HG03457 (cell line): Measurements from ENCODE around the gene ZNF777.
"Not testable (repeated sequence)": the region's sequence is repeated elsewhere in the genome, so short reads cannot be mapped to it uniquely, and the experiment has no call there.

Experiments
- ATAC-seq: cut with Tn5 transposase; IDR thresholded peaks from one replicate; pipeline ENCODE4 v1.9.1; 2021; ENCODE audit warnings: moderate number of reproducible peaks; ENCODE audit not compliant: unreplicated experiment

ZNF777 gene

DNA sequence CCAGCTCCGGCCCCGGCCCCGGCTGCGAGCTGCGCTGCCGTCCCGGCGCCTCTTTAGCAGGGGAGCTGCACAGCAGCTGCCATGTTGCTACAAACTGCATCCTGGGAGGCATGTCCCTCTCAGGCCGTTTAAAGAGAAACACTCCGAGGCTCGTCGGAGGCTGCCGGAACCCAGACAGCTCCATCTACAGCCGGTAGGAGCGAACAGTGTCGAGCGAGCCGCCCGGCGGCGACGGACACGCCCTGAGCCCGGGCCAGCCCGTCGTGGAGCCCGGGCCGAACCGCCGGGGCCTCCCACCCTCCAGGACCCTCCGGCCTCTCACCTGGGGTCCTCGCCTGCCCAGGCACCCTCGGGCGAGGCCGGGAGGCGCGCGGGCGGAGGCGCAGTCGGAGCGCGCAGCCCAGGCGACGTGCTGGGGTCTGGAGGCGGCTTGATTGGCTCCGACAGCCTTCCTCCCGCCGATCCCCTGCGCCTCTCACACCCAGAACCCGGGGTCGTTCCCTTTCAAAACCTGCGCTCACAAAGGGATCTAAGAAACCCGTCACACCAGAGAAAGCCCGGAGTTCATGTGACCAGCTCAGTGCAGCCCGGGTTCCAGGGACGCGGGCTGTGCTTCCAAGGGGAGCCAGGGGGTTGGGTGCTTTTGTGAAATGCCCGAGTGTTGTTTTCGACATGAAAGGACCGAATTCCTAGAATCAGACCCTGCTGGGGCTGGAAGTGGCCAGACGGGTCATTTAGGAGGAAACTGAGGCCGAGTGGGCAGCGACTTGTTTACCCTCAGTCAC is at the start of gene ZNF777:
Gene ZNF777, minus strand, starts transcription at position 570 of the 785 bp plus-strand sequence. CDS start 5,040 bp downstream, outside the sequence.
- ATAC-seq = peak; percentile 94

DNA sequence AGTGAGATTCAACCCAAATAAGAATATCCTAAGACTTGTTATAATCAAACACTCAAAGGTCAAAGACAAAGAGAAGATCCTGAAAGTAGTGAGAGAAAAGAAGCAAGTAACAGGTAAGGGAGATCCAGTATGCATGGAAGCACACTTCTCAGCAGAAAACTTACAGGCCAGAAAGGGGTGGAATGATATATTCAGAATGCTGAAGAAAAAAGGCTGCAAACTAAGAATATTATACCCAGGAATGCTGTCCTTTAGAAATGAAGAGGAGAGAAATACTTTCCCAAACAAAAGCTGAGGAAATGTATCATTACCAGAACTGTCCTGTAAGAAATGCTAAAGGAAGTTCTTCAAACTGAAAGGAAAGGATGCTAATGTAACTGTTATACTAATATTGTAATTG is 49.4 kb upstream of the ZNF777 start:
- ATAC-seq = no peak

DNA sequence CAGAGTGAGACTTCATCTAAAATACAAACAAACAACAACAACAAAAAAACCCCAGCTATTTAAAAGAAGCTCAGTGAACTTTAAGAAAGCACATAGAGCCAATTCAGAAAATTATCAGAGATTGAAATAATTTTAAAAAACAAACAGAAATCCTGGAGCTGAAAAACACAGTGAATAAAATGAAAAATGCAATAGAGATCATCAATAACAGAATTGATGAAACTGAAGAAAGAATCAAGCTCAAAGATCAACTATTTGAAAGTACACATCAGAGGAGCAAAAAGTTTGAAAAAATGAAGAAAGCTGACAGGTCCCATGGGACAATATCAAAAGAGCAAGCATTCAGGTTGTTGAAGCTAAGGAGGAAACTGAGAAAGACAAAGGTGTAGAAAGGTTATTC is 48.9 kb upstream of the ZNF777 start:
- ATAC-seq = no peak

DNA sequence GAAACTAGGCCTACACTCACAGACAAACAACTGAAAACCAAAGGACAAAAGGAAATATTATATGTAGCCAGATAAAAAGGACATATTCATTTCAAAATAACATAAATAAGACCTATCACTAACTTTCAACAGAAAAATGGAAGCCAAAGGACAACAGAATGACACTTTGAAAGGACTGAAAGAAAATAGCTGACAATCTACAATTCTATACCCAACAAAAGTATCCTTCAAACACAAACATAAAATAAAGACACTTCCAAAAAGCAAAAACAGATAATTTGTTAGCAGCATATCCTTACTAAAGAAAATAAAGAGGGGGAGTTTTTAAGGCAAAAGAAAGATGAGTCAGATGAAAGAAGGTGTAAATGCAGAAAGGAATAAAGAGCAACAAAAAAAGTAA is 44.7 kb upstream of the ZNF777 start:
- ATAC-seq = no peak

DNA sequence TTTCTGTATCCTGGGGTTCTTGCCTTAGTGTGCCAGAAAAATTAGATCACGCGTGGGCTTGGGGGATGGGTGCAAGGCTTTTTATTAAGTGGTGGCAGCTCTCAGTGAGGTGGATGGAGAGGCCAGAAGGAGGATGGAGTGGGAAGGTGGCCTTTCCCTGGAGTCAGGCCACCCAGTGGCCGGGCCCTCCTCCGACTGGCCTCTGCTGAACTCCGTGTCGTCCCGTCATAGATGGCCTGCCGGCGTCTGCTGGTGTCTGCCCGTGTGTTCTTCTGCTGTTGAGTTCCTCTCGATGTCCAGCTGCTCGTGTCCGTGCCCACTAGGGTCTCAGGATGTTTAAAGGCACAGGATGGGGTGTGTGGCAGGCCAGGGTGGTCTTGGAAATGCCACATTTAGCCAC is 40.8 kb upstream of the ZNF777 start:
- ATAC-seq = no peak

DNA sequence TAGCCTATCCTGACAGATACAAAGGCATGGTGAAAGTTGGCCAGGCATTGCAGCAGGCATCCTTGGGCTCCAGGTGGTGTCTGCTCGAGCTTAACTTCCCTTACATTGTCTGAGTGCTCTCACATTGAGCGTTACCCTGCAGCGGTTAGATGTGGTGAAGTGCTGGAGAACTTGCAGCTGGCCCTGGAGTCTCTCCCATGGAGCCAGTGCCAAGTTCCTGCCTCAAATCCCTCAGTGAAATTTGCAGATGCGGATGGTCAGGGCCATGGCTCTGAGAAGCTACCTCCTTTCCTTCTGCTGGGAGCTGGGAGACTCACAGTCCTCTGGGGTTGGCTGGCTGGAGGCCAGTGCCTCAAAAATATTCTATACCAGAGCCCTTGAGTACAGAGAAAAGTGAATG is 40.0 kb upstream of the ZNF777 start:
- no peak for ATAC-seq

DNA sequence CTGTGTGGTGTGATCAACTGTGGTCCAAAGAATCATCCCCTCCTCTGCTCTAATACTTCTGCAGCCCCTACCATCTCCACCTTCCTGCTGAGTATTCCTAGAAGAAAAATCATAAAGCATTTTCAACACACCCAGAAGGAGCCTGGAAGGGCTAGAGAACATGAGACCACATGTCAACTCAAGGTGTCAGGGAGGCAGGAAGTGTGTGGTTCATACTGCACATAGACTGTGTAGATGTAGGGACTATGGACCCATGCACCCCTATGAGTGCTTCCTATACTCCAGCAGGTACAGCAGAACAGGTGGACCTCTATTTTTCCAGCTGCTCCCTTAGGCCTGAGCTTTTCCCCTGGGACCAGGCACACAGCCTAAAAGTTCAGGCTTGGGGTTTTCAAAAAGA is 39.3 kb upstream of the ZNF777 start:
- no peak for ATAC-seq

DNA sequence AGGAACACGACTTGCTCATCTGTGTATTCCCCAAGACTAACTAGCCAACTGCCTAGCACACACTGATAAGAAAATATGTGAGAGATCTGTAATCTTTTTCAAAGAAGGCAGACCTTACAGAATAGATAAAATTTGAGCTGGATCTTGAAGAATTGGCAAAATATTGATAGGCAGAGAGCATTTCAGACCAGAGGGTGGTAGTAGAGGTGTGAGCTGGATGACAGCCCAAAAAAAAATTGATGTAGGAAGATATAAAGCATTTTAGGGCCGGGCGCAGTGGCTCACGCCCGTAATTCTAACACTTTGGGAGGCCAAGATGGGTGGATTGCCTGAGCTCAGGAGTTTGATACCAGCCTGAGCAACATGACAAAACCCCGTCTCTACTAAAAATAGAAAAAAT is 37.9 kb upstream of the ZNF777 start:
- ATAC-seq = no peak

DNA sequence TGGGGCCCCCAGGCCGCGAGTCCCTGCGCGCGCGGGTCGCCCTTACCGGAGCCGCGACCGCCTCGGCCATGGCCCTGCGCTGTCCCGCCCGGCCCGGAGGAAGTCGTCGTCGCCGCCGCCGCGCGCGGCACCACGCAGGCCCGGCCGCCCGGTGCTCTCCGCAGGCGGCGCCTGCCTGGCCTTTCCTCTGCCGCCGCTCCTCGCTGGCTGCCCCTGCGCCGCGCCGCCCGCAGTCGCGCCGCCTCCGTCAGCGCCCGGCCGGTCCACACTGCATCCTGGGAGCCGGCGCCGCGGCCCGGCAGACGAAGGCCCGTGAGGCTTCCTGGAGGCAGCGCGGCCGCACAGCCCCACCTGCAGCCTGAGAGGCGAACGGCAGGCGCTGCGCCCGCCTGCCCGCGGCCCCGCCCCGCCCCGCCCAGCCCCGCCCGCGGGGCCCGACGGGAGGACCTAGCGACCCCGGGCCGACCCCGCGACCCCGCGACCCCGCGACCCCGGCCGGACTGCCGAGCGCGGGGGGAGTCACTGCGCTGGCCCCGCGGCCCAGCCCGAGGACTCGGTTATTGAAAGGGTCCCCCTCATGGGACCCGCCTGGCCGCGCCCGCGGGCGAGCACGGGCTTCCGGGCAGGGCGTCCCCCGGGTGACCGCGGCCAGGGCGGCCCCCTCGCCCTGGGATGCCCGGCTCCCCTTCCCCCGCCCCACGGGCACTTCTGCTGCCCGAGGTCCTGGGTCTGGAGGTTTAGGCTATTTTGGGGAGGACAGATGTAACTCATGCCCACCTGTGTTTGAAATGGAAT is 36.8 kb upstream of the ZNF777 start, which contains the start of gene ZNF746:
Gene ZNF746, minus strand, starts transcription at position 343 of the 795 bp plus-strand sequence. Its CDS starts 273 bp downstream, at position 70.
- ATAC-seq = peak; percentile 96

DNA sequence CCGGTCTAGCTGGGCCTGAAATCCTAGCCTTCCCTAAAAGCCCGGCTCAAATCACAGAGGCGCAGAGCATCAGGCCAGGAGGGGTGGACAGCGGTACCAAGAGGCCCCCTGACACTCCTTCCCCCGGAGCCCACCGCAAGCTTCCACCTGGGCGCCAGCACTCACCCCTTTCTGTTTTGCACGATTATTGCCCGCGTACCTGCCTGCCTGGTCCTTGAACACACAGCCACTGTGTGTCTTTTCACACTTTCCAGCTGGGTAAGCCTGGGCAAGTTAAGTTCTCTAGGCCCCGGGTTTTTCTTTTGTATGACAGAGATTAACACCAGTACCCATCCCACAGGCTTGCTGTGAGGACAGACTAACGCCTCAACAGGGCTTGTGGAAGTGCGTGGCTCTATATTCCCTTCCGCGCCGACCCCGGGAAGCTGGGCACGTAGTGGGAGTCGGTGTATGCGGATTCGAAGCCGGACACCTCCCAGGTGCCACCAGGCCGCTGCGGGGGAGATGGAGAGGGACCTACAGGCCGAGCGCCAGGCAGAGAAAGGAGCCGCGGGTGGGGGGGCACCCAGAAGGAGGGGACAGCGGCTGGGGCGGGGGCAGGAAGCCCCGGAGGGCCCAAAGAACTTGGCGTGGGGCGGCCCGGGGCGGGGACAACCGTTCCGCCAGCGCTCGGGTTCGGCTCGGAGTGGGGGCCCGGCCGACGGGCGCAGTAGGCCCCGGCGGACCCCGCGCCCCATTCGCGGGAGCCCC is 36.0 kb upstream of the ZNF777 start:
- ATAC-seq = peak; percentile 10

DNA sequence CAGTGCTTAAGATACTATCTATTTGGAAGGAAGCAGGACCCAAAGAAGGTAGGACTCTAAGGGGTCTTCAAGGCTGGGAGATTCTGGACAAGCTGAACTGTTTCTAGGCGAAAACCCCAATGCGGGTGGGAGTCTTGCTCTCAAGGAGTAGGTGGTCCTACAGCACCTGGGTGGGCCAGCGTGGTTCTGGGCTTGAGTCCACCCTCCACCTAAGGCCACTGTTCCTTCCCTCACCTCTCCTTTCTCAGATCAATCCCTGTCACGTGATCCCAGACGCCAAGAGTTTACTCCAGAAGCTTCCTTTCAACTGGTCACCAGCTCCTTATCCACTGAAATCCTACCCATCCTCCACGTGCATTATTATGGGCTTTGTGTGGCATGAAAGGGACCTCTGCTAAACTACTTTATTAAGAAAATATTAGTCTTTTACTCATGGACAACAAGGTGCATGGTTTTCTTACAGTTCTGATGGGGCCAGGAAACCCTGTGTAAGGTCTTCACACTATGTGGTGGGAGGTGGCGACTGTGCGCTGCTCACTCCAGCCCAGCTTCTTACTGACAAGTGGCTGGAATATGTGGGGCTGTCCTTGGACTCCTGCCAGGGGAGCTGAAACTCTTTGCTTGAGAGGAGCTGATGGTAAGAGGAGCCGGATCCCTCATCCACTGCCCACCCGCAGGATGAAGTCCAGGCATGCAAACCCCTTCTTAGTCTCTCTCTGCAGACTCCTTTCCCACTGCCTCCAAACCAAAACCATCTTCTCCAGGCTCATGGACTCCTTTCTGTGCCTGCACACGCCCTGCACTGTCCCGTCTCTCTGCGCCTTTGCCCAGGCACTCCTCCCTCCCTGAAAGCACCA is 35.2 kb upstream of the ZNF777 start:
- ATAC-seq = no peak

DNA sequence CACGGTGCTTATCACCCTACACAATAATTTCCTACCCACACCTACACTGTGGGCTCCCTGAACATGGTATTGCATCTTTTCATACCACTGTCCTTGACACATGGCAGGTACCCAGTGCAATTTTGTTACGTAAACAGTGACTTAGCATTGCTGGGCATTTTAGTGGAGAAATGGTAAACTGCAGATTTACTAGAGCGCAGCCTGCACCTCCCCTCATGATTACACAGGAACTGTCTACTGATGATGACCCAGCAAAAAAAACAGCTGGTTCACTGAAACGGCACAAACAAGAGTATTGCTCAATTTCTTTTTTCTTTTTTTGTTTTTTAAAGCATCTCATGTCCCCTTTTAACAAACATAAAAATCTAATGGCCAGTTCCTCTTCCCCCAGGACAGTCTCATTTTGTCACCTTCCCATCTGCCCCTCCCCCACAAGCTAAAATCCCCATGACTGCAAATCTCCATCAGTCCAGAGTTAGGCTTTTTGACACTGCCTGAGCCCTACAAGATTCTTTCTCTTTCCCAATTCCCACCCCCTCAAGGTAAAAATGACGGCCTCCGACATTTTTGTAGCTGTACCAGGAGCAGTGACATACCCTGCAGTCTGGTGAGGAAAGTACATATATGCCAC is 34.0 kb upstream of the ZNF777 start:
- ATAC-seq = no peak

DNA sequence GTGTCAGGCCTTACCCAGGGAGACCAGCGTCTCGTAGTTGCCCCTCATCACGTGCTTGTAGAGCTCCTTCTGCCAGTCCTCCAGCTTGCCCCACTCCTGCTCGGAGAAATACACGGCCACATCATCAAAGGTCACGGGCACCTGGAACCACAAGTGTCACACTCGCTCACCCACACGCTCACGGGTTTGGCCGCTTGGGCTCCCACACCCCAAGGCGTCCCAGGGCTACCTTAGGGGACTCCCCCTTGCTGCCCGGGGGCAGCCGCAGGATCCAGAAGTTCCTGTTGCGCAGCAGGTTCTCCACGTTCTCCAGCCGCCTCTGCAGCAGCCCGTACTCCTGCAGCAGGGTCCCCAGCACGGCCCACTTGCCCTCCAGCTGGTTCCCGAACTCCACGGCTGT is 33.1 kb upstream of the ZNF777 start:
- ATAC-seq = not testable (repeated sequence)

DNA sequence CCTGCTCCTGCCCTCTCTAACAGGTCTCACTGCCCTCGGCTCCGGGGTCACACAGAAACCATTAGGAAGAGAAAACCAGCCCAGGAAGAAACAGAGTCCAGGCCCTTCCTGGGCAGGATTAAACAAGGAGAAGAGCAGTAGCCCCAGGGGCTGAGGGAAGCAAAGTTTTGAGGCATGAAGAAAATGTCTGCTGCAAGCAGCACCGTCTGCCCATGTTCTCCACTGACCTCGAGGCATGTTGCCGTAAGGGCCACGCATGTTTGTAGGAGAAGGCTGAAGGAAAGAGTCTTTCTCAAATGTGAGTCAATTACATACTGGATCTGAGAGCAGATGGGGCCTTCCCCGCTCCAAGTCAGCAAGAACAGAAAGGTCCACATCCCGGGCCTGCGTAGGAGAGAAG is 32.5 kb upstream of the ZNF777 start:
- no peak for ATAC-seq

DNA sequence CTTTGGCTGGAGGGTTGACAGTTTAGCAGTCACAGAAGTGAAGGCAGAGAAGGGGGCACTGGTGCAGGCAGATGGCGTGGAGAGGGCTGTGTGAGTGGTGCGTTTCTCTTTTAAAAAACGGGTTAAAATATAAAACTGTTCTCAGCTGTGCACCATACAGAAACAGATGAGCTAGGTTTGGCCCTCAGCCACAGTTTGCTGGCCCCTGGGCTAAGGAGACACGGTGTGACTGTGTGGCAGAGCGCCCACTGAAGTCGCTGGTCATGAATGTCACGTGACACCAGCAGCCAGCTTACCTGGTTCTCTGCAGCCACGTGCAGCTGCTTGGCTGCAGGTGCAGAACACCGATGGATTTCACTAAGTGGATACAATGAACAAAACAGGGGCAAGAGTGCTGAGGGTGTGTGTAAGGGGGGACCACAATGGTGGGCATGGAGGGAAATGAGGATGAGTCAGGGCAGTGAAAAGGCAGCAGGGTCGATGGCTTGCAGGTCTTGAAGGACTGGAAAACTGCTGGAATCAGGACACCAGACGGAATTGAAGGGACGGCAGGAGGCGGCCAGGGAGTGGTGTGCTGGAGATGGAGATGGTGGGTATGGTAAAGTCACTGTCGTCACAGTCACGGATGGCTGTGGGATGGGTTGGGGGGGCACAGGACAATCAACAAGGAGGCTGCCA is 29.4 kb upstream of the ZNF777 start:
- ATAC-seq = no peak

DNA sequence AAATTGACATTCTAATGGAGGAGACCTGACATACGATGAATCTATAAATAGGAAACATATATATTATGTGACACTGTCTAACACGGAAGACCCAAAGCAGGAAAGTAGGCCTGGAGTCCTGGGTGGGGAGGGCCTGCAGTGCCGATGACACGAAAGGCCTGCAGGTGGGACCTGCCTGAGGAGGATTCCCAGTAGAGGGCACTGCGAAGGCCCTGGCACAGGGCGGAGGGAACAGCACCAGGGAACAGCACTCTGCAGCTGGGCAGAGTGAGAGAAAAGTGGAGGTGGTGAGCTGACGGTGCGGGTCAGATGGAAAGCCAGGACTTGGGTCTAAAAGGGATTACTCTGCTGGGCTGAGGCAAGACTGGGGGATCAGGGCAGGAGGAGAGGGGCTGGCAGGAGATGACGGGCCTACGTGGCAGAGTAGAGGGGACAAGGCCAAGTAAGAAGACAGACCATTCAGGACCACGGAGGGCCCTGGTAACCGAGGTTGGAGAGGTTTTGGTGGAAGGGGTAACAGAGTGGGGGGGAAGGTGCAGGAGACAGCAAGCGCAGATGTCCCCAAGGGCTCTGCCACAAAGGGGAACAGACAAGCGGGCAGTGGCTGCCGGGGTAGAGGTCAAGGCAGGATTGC is 28.6 kb upstream of the ZNF777 start:
- ATAC-seq = no peak

DNA sequence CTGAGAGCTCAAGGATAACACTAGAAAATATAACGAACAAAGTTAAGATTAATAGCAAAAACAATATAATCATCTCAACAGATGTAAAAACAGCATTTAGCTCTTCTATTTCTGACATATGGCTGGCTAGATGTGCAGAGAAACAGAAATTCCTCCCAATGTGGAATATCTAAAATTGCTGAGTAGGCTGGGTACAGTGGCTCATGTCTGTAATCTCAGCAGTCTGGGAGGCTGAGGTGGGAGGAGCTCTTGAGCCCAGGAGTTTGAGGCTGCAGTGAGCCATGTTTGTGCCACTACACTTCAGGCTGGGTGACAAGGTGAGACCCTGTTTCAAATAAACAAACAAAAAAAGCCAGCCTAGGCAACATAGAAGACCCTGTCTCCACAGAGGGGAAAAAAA is 18.7 kb upstream of the ZNF777 start:
- ATAC-seq = no peak

DNA sequence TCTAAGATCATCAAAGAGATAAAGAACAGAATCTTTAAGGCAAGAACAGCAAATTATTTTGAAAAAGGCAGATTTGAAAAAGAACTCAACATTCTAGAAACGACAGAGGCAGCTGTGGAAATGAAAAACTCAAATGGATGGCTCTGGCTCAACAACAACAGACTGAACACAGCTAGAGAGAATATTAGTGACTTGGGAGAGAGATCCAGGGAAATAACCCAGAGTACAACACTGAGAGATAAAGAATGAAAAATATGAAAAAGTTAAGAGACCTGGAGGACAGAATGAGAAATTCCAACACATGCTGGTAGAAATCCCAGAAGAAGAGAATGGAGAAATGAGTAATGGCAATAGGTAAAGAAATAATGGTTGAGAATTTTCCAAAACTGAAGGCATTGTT is 17.9 kb upstream of the ZNF777 start:
- ATAC-seq = no peak
